ENCODE data around the gene MAN2B2. TPM values are rescaled to one million over a fixed set of nuclear protein-coding genes. Genes with fewer than 3 reads are reported as not detected.

Gene MAN2B2
- total and polyA plus RNA-seq, 9 of the 15 experiments (the other 6 are each of a cell fraction or from before 2014, with no cell fraction given), result 0.21 to 8.8 (median 3.7) TPM

- TF ChIP-seq, protein P1, sequence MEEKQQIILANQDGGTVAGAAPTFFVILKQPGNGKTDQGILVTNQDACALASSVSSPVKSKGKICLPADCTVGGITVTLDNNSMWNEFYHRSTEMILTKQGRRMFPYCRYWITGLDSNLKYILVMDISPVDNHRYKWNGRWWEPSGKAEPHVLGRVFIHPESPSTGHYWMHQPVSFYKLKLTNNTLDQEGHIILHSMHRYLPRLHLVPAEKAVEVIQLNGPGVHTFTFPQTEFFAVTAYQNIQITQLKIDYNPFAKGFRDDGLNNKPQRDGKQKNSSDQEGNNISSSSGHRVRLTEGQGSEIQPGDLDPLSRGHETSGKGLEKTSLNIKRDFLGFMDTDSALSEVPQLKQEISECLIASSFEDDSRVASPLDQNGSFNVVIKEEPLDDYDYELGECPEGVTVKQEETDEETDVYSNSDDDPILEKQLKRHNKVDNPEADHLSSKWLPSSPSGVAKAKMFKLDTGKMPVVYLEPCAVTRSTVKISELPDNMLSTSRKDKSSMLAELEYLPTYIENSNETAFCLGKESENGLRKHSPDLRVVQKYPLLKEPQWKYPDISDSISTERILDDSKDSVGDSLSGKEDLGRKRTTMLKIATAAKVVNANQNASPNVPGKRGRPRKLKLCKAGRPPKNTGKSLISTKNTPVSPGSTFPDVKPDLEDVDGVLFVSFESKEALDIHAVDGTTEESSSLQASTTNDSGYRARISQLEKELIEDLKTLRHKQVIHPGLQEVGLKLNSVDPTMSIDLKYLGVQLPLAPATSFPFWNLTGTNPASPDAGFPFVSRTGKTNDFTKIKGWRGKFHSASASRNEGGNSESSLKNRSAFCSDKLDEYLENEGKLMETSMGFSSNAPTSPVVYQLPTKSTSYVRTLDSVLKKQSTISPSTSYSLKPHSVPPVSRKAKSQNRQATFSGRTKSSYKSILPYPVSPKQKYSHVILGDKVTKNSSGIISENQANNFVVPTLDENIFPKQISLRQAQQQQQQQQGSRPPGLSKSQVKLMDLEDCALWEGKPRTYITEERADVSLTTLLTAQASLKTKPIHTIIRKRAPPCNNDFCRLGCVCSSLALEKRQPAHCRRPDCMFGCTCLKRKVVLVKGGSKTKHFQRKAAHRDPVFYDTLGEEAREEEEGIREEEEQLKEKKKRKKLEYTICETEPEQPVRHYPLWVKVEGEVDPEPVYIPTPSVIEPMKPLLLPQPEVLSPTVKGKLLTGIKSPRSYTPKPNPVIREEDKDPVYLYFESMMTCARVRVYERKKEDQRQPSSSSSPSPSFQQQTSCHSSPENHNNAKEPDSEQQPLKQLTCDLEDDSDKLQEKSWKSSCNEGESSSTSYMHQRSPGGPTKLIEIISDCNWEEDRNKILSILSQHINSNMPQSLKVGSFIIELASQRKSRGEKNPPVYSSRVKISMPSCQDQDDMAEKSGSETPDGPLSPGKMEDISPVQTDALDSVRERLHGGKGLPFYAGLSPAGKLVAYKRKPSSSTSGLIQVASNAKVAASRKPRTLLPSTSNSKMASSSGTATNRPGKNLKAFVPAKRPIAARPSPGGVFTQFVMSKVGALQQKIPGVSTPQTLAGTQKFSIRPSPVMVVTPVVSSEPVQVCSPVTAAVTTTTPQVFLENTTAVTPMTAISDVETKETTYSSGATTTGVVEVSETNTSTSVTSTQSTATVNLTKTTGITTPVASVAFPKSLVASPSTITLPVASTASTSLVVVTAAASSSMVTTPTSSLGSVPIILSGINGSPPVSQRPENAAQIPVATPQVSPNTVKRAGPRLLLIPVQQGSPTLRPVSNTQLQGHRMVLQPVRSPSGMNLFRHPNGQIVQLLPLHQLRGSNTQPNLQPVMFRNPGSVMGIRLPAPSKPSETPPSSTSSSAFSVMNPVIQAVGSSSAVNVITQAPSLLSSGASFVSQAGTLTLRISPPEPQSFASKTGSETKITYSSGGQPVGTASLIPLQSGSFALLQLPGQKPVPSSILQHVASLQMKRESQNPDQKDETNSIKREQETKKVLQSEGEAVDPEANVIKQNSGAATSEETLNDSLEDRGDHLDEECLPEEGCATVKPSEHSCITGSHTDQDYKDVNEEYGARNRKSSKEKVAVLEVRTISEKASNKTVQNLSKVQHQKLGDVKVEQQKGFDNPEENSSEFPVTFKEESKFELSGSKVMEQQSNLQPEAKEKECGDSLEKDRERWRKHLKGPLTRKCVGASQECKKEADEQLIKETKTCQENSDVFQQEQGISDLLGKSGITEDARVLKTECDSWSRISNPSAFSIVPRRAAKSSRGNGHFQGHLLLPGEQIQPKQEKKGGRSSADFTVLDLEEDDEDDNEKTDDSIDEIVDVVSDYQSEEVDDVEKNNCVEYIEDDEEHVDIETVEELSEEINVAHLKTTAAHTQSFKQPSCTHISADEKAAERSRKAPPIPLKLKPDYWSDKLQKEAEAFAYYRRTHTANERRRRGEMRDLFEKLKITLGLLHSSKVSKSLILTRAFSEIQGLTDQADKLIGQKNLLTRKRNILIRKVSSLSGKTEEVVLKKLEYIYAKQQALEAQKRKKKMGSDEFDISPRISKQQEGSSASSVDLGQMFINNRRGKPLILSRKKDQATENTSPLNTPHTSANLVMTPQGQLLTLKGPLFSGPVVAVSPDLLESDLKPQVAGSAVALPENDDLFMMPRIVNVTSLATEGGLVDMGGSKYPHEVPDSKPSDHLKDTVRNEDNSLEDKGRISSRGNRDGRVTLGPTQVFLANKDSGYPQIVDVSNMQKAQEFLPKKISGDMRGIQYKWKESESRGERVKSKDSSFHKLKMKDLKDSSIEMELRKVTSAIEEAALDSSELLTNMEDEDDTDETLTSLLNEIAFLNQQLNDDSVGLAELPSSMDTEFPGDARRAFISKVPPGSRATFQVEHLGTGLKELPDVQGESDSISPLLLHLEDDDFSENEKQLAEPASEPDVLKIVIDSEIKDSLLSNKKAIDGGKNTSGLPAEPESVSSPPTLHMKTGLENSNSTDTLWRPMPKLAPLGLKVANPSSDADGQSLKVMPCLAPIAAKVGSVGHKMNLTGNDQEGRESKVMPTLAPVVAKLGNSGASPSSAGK (IDR thresholded peaks at IDR 0.05), result peak; percentile 17; the same call in 1 of the 2 replicates
- TF ChIP-seq, protein P2, sequence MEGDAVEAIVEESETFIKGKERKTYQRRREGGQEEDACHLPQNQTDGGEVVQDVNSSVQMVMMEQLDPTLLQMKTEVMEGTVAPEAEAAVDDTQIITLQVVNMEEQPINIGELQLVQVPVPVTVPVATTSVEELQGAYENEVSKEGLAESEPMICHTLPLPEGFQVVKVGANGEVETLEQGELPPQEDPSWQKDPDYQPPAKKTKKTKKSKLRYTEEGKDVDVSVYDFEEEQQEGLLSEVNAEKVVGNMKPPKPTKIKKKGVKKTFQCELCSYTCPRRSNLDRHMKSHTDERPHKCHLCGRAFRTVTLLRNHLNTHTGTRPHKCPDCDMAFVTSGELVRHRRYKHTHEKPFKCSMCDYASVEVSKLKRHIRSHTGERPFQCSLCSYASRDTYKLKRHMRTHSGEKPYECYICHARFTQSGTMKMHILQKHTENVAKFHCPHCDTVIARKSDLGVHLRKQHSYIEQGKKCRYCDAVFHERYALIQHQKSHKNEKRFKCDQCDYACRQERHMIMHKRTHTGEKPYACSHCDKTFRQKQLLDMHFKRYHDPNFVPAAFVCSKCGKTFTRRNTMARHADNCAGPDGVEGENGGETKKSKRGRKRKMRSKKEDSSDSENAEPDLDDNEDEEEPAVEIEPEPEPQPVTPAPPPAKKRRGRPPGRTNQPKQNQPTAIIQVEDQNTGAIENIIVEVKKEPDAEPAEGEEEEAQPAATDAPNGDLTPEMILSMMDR (IDR thresholded peaks at IDR 0.05 in 2 of 3, conservative IDR thresholded peaks at IDR 0.05 in 1 of 3; ENCODE audit: insufficient read depth in 2 of 3, low read depth in 1 of 3, low read length in 3 of 3), result no peak
- TF ChIP-seq CXXC5 (CRISPR knock-in tag; IDR thresholded peaks at IDR 0.05) (peak; percentile 34; the same call in 1 of the 2 replicates), ZNF551 (CRISPR knock-in tag; IDR thresholded peaks at IDR 0.05) (no peak), CBFA2T3 (IDR thresholded peaks at IDR 0.05) (no peak), ZNF277 (CRISPR knock-in tag; IDR thresholded peaks at IDR 0.05; ENCODE audit: borderline replicate concordance) (no peak), RBFOX2 (IDR thresholded peaks at IDR 0.05; ENCODE audit: low read depth, low read length) (peak; percentile 76), ZKSCAN3 (CRISPR knock-in tag; IDR thresholded peaks at IDR 0.05) (no peak)
- TF ChIP-seq, protein P3, sequence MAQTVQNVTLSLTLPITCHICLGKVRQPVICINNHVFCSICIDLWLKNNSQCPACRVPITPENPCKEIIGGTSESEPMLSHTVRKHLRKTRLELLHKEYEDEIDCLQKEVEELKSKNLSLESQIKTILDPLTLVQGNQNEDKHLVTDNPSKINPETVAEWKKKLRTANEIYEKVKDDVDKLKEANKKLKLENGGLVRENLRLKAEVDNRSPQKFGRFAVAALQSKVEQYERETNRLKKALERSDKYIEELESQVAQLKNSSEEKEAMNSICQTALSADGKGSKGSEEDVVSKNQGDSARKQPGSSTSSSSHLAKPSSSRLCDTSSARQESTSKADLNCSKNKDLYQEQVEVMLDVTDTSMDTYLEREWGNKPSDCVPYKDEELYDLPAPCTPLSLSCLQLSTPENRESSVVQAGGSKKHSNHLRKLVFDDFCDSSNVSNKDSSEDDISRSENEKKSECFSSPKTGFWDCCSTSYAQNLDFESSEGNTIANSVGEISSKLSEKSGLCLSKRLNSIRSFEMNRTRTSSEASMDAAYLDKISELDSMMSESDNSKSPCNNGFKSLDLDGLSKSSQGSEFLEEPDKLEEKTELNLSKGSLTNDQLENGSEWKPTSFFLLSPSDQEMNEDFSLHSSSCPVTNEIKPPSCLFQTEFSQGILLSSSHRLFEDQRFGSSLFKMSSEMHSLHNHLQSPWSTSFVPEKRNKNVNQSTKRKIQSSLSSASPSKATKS (CRISPR knock-in tag; IDR thresholded peaks at IDR 0.05), result no peak
Measured at GRCh38 chr4:6633091-6633906, 58.3 kb downstream of the MAN2B2 start (continued).

Measured in K562 (cell line).